ENCODE data around the gene PWWP2B. TPM values are rescaled to one million over a fixed set of nuclear protein-coding genes. Genes with fewer than 3 reads are reported as not detected.

PWWP2B gene
- polyA plus RNA-seq, 1 donor: 5.4 TPM

- no peak for DNase-seq
Measured at GRCh38 chr10:132418527-132419416, 21.8 kb downstream of the PWWP2B start.

- DNase-seq: no peak
Measured at GRCh38 chr10:132419538-132420468, 22.8 kb downstream of the PWWP2B start.

GRCh38 chr10:132420469-132420980 lies 23.5 kb downstream of the PWWP2B start:
- DNase-seq: no peak

GRCh38 chr10:132420981-132421846 lies 24.2 kb downstream of the PWWP2B start:
- DNase-seq: no peak

- no peak for DNase-seq
Measured at GRCh38 chr10:132421847-132422751, 25.1 kb downstream of the PWWP2B start.

- DNase-seq: no peak
Measured at GRCh38 chr10:132422903-132423825, 26.2 kb downstream of the PWWP2B start.

GRCh38 chr10:132423966-132424861 lies 27.2 kb downstream of the PWWP2B start:
- DNase-seq: no peak

GRCh38 chr10:132425029-132425756 lies 28.2 kb downstream of the PWWP2B start:
- no peak for DNase-seq

GRCh38 chr10:132425757-132426155 lies 28.8 kb downstream of the PWWP2B start:
- DNase-seq: no peak

GRCh38 chr10:132427006-132427771 lies 30.2 kb downstream of the PWWP2B start:
- DNase-seq: no peak

- DNase-seq: no peak
Measured at GRCh38 chr10:132427939-132428367, 31.0 kb downstream of the PWWP2B start.

GRCh38 chr10:132428486-132428995 lies 31.5 kb downstream of the PWWP2B start:
- no peak for DNase-seq

- DNase-seq: peak; percentile 57
Measured at GRCh38 chr10:132429281-132430230, 32.6 kb downstream of the PWWP2B start.

GRCh38 chr10:132430231-132430743 lies 33.3 kb downstream of the PWWP2B start:
- no peak for DNase-seq

GRCh38 chr10:132430861-132431271 lies 33.9 kb downstream of the PWWP2B start:
- no peak for DNase-seq

All from left kidney (tissue), 2 donors.